Measurements from ENCODE around the gene UBE2V1. TPM values are rescaled to one million over a fixed set of nuclear protein-coding genes. Genes with fewer than 3 reads are reported as not detected.

Gene UBE2V1
- total and polyA plus RNA-seq, 7 donors, result 45.2 to 165 (median 60.3) TPM

DNA sequence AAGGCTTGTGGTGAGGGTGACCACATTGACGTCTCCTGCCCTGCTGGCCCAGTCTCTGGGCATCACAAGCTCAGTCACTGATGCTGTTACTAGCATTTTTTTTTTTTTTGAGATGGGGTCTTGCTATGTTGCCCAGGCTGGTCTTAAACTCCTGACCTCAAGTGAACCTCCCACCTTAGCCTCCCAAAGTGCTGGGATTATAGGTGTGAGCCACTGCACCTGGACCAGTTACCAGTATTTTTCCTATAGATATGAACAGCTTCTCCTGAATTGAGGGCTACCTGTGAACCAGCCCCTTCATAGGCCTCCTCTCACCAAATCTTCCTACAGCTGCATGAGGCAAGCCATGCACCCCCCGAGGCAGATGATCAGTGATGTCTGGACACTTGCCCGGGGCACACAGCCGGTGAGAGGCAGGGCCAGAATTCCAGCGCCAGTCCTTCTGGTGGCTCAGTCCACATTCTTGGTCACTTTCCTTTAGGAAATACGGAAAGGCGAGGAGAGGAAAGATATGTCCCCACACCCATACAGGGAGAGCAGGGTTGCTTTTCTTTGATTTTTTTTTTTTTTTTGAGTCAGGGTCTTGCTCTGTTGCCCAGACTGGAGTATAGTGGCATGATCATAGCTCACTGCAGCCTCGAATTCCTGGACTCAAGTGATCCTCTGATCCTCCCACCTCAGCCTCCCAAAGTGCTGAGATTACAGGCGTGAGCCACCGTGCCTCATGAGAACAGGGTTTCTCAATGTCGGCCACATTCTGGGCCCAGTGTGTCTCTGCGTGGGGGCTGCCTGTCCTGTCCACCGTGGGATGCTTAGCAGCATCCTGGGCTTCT, 50.7 kb downstream of the UBE2V1 start:
- WGBS, 3 donors, result 58 to 69% (median 65%) methylated on average over 13 of the region's 13 CpGs
- H3K4me3 ChIP-seq, result no peak overlapping the region
- no peak overlapping the region for H3K27ac ChIP-seq
- TF ChIP-seq, protein P1, sequence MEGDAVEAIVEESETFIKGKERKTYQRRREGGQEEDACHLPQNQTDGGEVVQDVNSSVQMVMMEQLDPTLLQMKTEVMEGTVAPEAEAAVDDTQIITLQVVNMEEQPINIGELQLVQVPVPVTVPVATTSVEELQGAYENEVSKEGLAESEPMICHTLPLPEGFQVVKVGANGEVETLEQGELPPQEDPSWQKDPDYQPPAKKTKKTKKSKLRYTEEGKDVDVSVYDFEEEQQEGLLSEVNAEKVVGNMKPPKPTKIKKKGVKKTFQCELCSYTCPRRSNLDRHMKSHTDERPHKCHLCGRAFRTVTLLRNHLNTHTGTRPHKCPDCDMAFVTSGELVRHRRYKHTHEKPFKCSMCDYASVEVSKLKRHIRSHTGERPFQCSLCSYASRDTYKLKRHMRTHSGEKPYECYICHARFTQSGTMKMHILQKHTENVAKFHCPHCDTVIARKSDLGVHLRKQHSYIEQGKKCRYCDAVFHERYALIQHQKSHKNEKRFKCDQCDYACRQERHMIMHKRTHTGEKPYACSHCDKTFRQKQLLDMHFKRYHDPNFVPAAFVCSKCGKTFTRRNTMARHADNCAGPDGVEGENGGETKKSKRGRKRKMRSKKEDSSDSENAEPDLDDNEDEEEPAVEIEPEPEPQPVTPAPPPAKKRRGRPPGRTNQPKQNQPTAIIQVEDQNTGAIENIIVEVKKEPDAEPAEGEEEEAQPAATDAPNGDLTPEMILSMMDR (IDR thresholded peaks at IDR 0.05), result no peak
- intact Hi-C loops (cut with DNase I), result no loop called here
- no peaks in the 10 kb centered on the region for H3K4me1 ChIP-seq
- H3K27me3 ChIP-seq (ENCODE audit: insufficient read depth in 3 of 3, low read length in 2 of 3), result no peaks in the 10 kb centered on the region
- ATAC-seq (no peak), DNase-seq (no peak)
- no peaks in the 10 kb centered on the region for H3K36me3 ChIP-seq (ENCODE audit: insufficient read depth in 1 of 2, low read depth in 1 of 2)
- no peaks in the 10 kb centered on the region for H3K9me3 ChIP-seq

DNA sequence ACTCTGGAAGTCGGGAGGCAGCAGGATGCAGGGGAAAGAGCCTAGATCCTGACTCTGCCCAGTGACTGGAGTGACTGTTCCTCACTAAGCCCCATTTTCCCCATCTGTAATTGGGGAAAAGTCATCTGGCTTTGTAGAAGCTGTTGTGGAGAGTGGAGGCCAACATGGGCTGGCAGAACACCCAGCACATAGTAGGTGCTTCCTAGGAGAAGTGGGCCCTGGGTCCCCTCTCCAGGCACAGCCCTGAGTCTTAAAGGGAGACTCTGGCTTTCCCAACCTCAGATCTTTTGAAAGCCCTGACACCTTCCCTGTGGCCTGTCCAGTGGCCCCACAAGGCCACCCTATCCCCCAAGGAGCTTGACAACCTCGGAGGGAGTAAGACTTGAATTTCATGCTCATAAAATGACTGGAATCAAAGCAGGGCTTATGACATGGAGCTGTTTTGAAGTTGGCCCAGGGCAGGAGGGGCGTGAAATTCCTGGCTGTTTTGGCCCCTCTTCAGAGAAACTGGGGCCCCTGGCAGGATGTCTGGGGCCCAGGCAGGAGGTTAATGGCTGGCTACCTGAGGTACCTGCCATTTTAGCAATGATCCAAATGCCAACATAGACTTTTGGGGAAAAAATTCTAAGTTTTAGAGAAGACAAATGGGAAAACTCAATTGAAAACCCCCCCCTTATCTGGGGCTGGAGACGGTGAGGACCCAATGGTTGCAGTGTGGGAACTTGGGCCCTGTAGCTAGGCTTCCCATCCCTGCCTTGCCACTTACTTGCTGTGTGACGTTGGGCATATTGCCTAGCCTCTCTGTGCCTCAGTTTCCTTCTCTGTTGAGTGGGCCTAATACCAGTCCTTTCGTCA, 51.6 kb downstream of the UBE2V1 start:
- intact Hi-C loops (cut with DNase I), result no loop called here
- Histone ChIP-seq H3K27ac (no peak overlapping the region), H3K4me3 (no peak overlapping the region), H3K9me3 (no peaks in the 10 kb centered on the region), H3K36me3 (ENCODE audit: insufficient read depth in 1 of 2, low read depth in 1 of 2) (no peaks in the 10 kb centered on the region), H3K27me3 (ENCODE audit: insufficient read depth in 3 of 3, low read length in 2 of 3) (no peaks in the 10 kb centered on the region), H3K4me1 (no peaks in the 10 kb centered on the region)
- WGBS, 3 donors, result 70 to 79% (median 75%) methylated on average over 6 of the region's 6 CpGs
- no peak for DNase-seq
- ATAC-seq, result no peak
- TF ChIP-seq, protein P1 (IDR thresholded peaks at IDR 0.05), result no peak

DNA sequence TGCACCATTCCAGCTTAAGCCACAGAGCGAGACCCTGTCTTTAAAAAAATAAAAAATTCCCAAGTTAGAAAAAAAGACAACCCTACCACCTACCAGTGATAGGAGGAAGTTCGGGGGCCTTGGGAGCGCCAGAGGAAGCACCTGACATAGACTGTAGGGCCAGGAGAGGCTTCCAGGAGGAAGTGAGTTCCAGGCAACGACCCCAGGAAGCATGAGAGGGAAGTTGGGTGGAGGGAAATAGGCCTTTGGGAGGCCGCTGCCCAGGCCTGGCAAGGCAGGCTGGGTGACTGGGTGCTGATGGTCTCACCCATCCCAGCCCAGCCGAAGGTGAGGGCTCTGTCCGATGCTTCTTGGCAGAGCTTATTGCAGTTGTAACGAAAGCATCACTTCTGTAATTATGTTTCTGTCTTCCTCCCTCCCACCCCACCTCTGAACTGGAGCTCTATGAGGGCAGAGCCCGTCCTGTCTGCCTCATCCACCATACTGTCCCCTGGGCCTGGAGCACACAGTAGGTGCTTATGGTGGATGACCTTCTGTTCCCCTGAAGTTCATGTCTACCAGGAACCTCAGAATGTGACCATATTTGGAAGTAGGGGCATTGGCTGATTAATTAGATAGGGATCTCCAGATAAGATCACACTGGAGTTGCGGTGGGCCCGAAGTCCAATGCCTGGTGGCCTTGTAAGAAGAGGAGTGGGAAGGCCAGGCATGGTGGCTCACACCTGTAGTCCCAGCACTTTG, 54.1 kb downstream of the UBE2V1 start:
- TF ChIP-seq, protein P1 (IDR thresholded peaks at IDR 0.05), result no peak
- intact Hi-C loops (cut with DNase I), result no loop called here
- 74 to 80% (median 76%) methylated on average over 11 of the region's 11 CpGs for WGBS, 3 donors
- Histone ChIP-seq H3K27ac (no peak overlapping the region), H3K36me3 (ENCODE audit: insufficient read depth in 1 of 2, low read depth in 1 of 2) (no peaks in the 10 kb centered on the region), H3K27me3 (ENCODE audit: insufficient read depth in 3 of 3, low read length in 2 of 3) (no peaks in the 10 kb centered on the region), H3K4me1 (no peaks in the 10 kb centered on the region), H3K4me3 (no peak overlapping the region), H3K9me3 (no peaks in the 10 kb centered on the region)
- no peak for DNase-seq
- no peak for ATAC-seq

DNA sequence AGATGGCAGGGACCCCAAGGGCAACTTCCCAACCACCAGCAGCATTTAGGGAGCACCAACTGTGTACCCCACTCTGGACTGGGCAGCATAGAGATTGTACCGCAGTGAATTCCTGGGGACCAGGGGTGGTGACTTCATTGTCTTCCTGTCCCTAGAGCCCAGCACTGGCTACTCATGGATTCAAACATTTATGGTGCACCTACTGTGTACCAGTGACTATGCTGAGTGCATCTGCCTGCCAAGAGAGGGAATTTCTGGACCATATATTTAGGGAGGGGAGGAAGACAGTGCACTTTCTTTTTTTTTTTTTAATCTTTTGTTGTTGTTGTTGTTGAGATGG, 55.3 kb downstream of the UBE2V1 start:
- Histone ChIP-seq H3K4me3 (no peak overlapping the region), H3K27me3 (ENCODE audit: insufficient read depth in 3 of 3, low read length in 2 of 3) (no peaks in the 10 kb centered on the region), H3K36me3 (ENCODE audit: insufficient read depth in 1 of 2, low read depth in 1 of 2) (no peaks in the 10 kb centered on the region), H3K4me1 (no peaks in the 10 kb centered on the region), H3K27ac (no peak overlapping the region), H3K9me3 (no peaks in the 10 kb centered on the region)
- ATAC-seq (no peak), DNase-seq (no peak)
- 82 to 100% (median 88%) methylated on average over 1 of the region's 1 CpG for WGBS, 3 donors
- intact Hi-C loops (cut with DNase I), result no loop called here
- TF ChIP-seq, protein P1 (IDR thresholded peaks at IDR 0.05), result no peak
